Activated CD4-positive, alpha-beta T cell treated with anti-CD3 and anti-CD28 coated beads, Interleukin-2, amount 10 ng/mL, durations not matched to agents 7 days and 5 days (primary cell): ENCODE data around the gene AMBRA1. TPM values are rescaled to one million over a fixed set of nuclear protein-coding genes. Genes with fewer than 3 reads are reported as not detected.

Experiments used
- CTCF ChIA-PET: fragments of 350-600 bp; sonication (Branson Sonifier 250); formaldehyde crosslinking; loops from one replicate; lab custom pipeline; 2021; ENCODE audit warnings: antibody characterized with exemption; lab: Charles Lee
- POLR2A ChIA-PET: fragments of 350-600 bp; sonication (Branson Sonifier 250); formaldehyde crosslinking; loops from one replicate; lab custom pipeline; 2021; ENCODE audit warnings: antibody characterized with exemption; lab: Charles Lee
- DNase-seq: peaks from one replicate; pipeline ENCODE4 v3.0.0-alpha.2; 2020
- H3K27ac Mint-ChIP-seq: one replicate; pipeline ENCODE4 v1.8.0; 2021; ENCODE audit warnings: mild to moderate bottlenecking, moderate library complexity, mixed read lengths
- H3K27me3 Mint-ChIP-seq: one replicate; pipeline ENCODE4 v1.8.0; 2021; ENCODE audit warnings: mixed read lengths
- H3K36me3 Mint-ChIP-seq: one replicate; pipeline ENCODE4 v1.8.0; 2021; ENCODE audit warnings: low read depth, mixed read lengths
- H3K4me1 Mint-ChIP-seq: one replicate; pipeline ENCODE4 v1.8.0; 2021; ENCODE audit warnings: mixed read lengths
- H3K4me3 Mint-ChIP-seq: one replicate; pipeline ENCODE4 v1.8.0; 2021; ENCODE audit warnings: mild to moderate bottlenecking, moderate library complexity, mixed read lengths
- H3K9me3 Mint-ChIP-seq: one replicate; pipeline ENCODE4 v1.8.0; 2021; ENCODE audit warnings: mixed read lengths
- total RNA-seq, 2 experiments: library from RNA; stranded (reverse); gene quantifications; one replicate each; pipeline ENCODE4 v1.2.3, GENCODE V29; 2021

AMBRA1 gene
- total RNA-seq, 2 experiments from 2014 or later, result 38.4 to 40.0 TPM

- Mint-ChIP-seq H3K27ac (no peak overlapping the region), H3K27me3 (no peaks in the 10 kb centered on the region), H3K36me3 (peaks cover 9% of the 10 kb centered on the region), H3K4me3 (no peak overlapping the region), H3K9me3 (no peaks in the 10 kb centered on the region), H3K4me1 (peaks cover 6% of the 10 kb centered on the region)
- CTCF ChIA-PET, result interaction anchor here (0.8 to 1.7 kb wide), 10 partner anchors 12 to 593 kb away, joined by 3 to 6 read pairs (median 4); partner anchors contain the start of genes ATG13 and HARBI1
- DNase-seq, result peak; percentile 57
- POLR2A ChIA-PET, result no interaction called here
These were observed 103.9 kb downstream of the AMBRA1 start for GRCh38 chr11:46489656-46490560.

GRCh38 chr11:46485856-46486443 lies 107.9 kb downstream of the AMBRA1 start:
- Mint-ChIP-seq H3K4me3 (no peak overlapping the region), H3K27ac (no peak overlapping the region), H3K27me3 (no peaks in the 10 kb centered on the region), H3K36me3 (peaks cover 5% of the 10 kb centered on the region), H3K4me1 (peaks cover 4% of the 10 kb centered on the region), H3K9me3 (no peaks in the 10 kb centered on the region)
- CTCF ChIA-PET, result no interaction called here
- POLR2A ChIA-PET, result no interaction called here
- no peak for DNase-seq

- Mint-ChIP-seq H3K4me1 (peaks cover 1% of the 10 kb centered on the region), H3K9me3 (no peaks in the 10 kb centered on the region), H3K4me3 (no peak overlapping the region), H3K27ac (no peak overlapping the region), H3K36me3 (peaks cover 4% of the 10 kb centered on the region), H3K27me3 (no peaks in the 10 kb centered on the region)
- POLR2A ChIA-PET, result no interaction called here
- DNase-seq, result no peak
- CTCF ChIA-PET, result interaction anchor here (1.2 kb wide), 1 partner anchor 45 kb away, joined by 4 read pairs; no protein-coding TSS in a partner anchor
These were observed 109.7 kb downstream of the AMBRA1 start for GRCh38 chr11:46484101-46484500.

- no peak for DNase-seq
- no peaks in the 10 kb centered on the region for H3K27me3 Mint-ChIP-seq
- H3K27ac Mint-ChIP-seq, result no peak overlapping the region
- ChIA-PET POLR2A (interaction anchor here (0.7 kb wide), 1 partner anchor 77 kb away, joined by 4 read pairs; no protein-coding TSS in a partner anchor), CTCF (interaction anchor here (1.2 to 1.3 kb wide), 2 partner anchors 26 to 88 kb away, joined by 3 read pairs; no protein-coding TSS in a partner anchor)
- no peaks in the 10 kb centered on the region for H3K9me3 Mint-ChIP-seq
- H3K4me1 Mint-ChIP-seq, result peaks cover 5% of the 10 kb centered on the region
- H3K4me3 Mint-ChIP-seq, result no peak overlapping the region
- H3K36me3 Mint-ChIP-seq, result no peaks in the 10 kb centered on the region
These were observed 112.9 kb downstream of the AMBRA1 start for GRCh38 chr11:46480909-46481308.

GRCh38 chr11:46480166-46480726 lies 113.6 kb downstream of the AMBRA1 start:
- ChIA-PET POLR2A (interaction anchor here (0.7 kb wide), 1 partner anchor 76 kb away, joined by 4 read pairs; no protein-coding TSS in a partner anchor), CTCF (interaction anchor here (1.2 to 1.3 kb wide), 3 partner anchors 25 to 87 kb away, joined by 3 read pairs; no protein-coding TSS in a partner anchor)
- H3K36me3 Mint-ChIP-seq, result no peaks in the 10 kb centered on the region
- no peaks in the 10 kb centered on the region for H3K27me3 Mint-ChIP-seq
- no peak overlapping the region for H3K27ac Mint-ChIP-seq
- no peak overlapping the region for H3K4me3 Mint-ChIP-seq
- no peaks in the 10 kb centered on the region for H3K9me3 Mint-ChIP-seq
- H3K4me1 Mint-ChIP-seq, result peaks cover 11% of the 10 kb centered on the region
- DNase-seq, result no peak

GRCh38 chr11:46479601-46480000 lies 114.2 kb downstream of the AMBRA1 start:
- Mint-ChIP-seq H3K36me3 (no peaks in the 10 kb centered on the region), H3K4me1 (peaks cover 15% of the 10 kb centered on the region), H3K9me3 (no peaks in the 10 kb centered on the region), H3K27me3 (no peaks in the 10 kb centered on the region), H3K4me3 (no peak overlapping the region), H3K27ac (no peak overlapping the region)
- no peak for DNase-seq
- ChIA-PET CTCF (interaction anchor here (1.3 to 1.5 kb wide), 2 partner anchors 53 to 58 kb away, joined by 3 read pairs; no protein-coding TSS in a partner anchor), POLR2A (no interaction called here)

- POLR2A ChIA-PET, result interaction anchor here (0.6 kb wide), 1 partner anchor 1422 kb away, joined by 3 read pairs; no protein-coding TSS in a partner anchor
- no peak for DNase-seq
- no peak overlapping the region for H3K4me3 Mint-ChIP-seq
- no peak overlapping the region for H3K27ac Mint-ChIP-seq
- peaks cover 22% of the 10 kb centered on the region for H3K4me1 Mint-ChIP-seq
- no peaks in the 10 kb centered on the region for H3K36me3 Mint-ChIP-seq
- no peaks in the 10 kb centered on the region for H3K27me3 Mint-ChIP-seq
- H3K9me3 Mint-ChIP-seq, result no peaks in the 10 kb centered on the region
- CTCF ChIA-PET, result interaction anchor here (0.6 to 1.5 kb wide), 6 partner anchors 11 to 1201 kb away, joined by 3 to 6 read pairs (median 3); no protein-coding TSS in a partner anchor
These were observed 115.6 kb downstream of the AMBRA1 start for GRCh38 chr11:46478196-46478595.

- POLR2A ChIA-PET, result interaction anchor here (0.6 kb wide), 1 partner anchor 72 kb away, joined by 3 read pairs; no protein-coding TSS in a partner anchor
- no peak for DNase-seq
- no peaks in the 10 kb centered on the region for H3K9me3 Mint-ChIP-seq
- H3K4me3 Mint-ChIP-seq, result no peak overlapping the region
- no peaks in the 10 kb centered on the region for H3K27me3 Mint-ChIP-seq
- no peaks in the 10 kb centered on the region for H3K36me3 Mint-ChIP-seq
- CTCF ChIA-PET, result interaction anchor here (0.6 to 1.3 kb wide), 7 partner anchors 15 to 1568 kb away, joined by 3 to 4 read pairs (median 3); no protein-coding TSS in a partner anchor
- peaks cover 28% of the 10 kb centered on the region for H3K4me1 Mint-ChIP-seq
- H3K27ac Mint-ChIP-seq, result no peak overlapping the region
These were observed 116.7 kb downstream of the AMBRA1 start for GRCh38 chr11:46477136-46477535.

- Mint-ChIP-seq H3K27me3 (no peaks in the 10 kb centered on the region), H3K36me3 (no peaks in the 10 kb centered on the region), H3K27ac (peak overlapping the region; percentile 26), H3K4me1 (peaks cover 28% of the 10 kb centered on the region), H3K4me3 (no peak overlapping the region), H3K9me3 (no peaks in the 10 kb centered on the region)
- ChIA-PET POLR2A (no interaction called here), CTCF (interaction anchor here (0.6 to 1.3 kb wide), 6 partner anchors 14 to 347 kb away, joined by 3 to 4 read pairs (median 3); no protein-coding TSS in a partner anchor)
- no peak for DNase-seq
These were observed 117.8 kb downstream of the AMBRA1 start for GRCh38 chr11:46475926-46476545.

GRCh38 chr11:46475051-46475925 lies 118.5 kb downstream of the AMBRA1 start:
- Mint-ChIP-seq H3K4me1 (peaks cover 28% of the 10 kb centered on the region), H3K27ac (peak overlapping the region; percentile 26), H3K9me3 (no peaks in the 10 kb centered on the region), H3K4me3 (no peak overlapping the region), H3K27me3 (no peaks in the 10 kb centered on the region), H3K36me3 (no peaks in the 10 kb centered on the region)
- no peak for DNase-seq
- POLR2A ChIA-PET, result no interaction called here
- CTCF ChIA-PET, result interaction anchor here (0.6 to 1.3 kb wide), 2 partner anchors 17 to 346 kb away, joined by 3 to 4 read pairs; no protein-coding TSS in a partner anchor

- no peaks in the 10 kb centered on the region for H3K27me3 Mint-ChIP-seq
- H3K36me3 Mint-ChIP-seq, result peaks cover 5% of the 10 kb centered on the region
- peaks cover 28% of the 10 kb centered on the region for H3K4me1 Mint-ChIP-seq
- POLR2A ChIA-PET, result no interaction called here
- no peaks in the 10 kb centered on the region for H3K9me3 Mint-ChIP-seq
- H3K27ac Mint-ChIP-seq, result no peak overlapping the region
- CTCF ChIA-PET, result interaction anchor here (0.5 kb wide), 1 partner anchor 18 kb away, joined by 5 read pairs; no protein-coding TSS in a partner anchor
- no peak for DNase-seq
- no peak overlapping the region for H3K4me3 Mint-ChIP-seq
These were observed 121.2 kb downstream of the AMBRA1 start for GRCh38 chr11:46472662-46472994.
